Lower leg skin (tissue), 4 donors: ENCODE results near the gene ABHD4. TPM values are rescaled to one million over a fixed set of nuclear protein-coding genes. Genes with fewer than 3 reads are reported as not detected.
A peak's percentile ranks its signal among the peaks of the same experiment; 100 is the strongest.

Experiments
- DNase-seq, 2 donors: peaks; one replicate each; pipeline ENCODE4 v3.0.0-alpha.2; 2019; ENCODE audit warnings: low spot score in 2 of 2
- H3K4me3 ChIP-seq: fragments of 200-600 bp; sonication (generic); 2 replicates; pipeline ENCODE4 v1.5.1; 2017; ENCODE audit warnings: mild to moderate bottlenecking, low read depth; ENCODE audit not compliant: poor library complexity, severe bottlenecking
- POLR2A ChIP-seq, 2 donors: fragments of 450-650 bp; IDR thresholded peaks; one replicate each; pipeline ENCODE4 v1.6.1; 2016 to 2017; ENCODE audit warnings: antibody characterized with exemption in 2 of 2, mild to moderate bottlenecking in 1 of 2, moderate library complexity in 1 of 2
- WGBS, 2 donors: methylation state at CpG; one replicate each; pipeline ENCODE4 v1.1.5; 2018; 5-methylcytosine and 5-hydroxymethylcytosine counted together
- intact Hi-C: fragments of 100-400 bp; cut with DNase I; formaldehyde crosslinking; loops from one replicate; pipeline ENCODE4 v1.15.0; 2023; ENCODE audit warnings: low total_unique reads
- total RNA-seq, 4 donors: library from RNA; depleted of rRNA; stranded (reverse); fragments of >200 nt; gene quantifications; one replicate each; pipeline ENCODE4 v1.1.0, GENCODE V29; 2016
- TF ChIP-seq, protein P1 (sequence below), 3 donors: fragments of 450-650 bp; IDR thresholded peaks; one replicate each; pipeline ENCODE4 v1.5.1; 2016; ENCODE audit warnings: antibody characterized with exemption in 3 of 3, mild to moderate bottlenecking in 3 of 3, moderate library complexity in 2 of 3

Gene ABHD4
- total RNA-seq, 4 donors from 2014 or later, result 20.5 to 29.3 (median 28.5) TPM

DNA sequence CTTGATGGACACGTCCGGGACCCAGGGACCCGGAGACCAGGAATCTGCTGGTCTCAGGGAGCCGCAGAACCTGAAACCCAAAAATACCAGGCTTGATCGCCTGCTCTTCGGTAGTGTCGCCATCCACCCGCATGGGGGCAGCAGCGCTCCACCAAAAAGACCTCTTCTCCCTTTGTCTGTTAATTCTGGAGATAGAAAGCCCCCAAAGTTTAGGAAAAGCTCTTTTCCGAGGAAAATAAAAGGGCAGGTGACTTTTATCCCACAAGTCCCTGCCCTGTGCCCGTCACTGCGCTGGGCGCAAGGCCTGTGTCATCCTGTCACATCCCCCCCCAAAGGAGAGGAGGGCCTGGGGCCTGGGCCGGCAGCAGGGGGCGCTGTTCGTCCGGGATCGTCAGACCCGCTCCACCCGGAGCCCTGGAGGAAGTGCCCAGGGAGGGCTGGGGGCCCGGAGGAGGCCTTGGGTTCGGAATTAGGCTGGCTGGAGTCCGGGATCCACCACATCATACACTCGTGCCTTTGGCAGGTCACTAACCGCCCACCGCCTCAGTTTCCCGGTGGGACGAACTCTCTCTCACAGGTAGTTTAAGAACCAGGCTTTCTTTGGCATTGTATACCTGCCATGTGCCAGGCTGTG, 41.0 kb upstream of the ABHD4 start:
- DNase-seq, result peak; percentile 67 to 96
- H3K4me3 ChIP-seq, result no peak overlapping the region
- intact Hi-C loops, result loop anchor here (10.0 kb wide), 2 partner anchors 172 to 298 kb away; no protein-coding TSS in a partner anchor
- WGBS, 2 donors, result 5% methylated on average over 22 to 28 of the region's 28 CpGs
- no peak for TF ChIP-seq POLR2A (IDR thresholded peaks at IDR 0.05)
- TF ChIP-seq, protein P1, sequence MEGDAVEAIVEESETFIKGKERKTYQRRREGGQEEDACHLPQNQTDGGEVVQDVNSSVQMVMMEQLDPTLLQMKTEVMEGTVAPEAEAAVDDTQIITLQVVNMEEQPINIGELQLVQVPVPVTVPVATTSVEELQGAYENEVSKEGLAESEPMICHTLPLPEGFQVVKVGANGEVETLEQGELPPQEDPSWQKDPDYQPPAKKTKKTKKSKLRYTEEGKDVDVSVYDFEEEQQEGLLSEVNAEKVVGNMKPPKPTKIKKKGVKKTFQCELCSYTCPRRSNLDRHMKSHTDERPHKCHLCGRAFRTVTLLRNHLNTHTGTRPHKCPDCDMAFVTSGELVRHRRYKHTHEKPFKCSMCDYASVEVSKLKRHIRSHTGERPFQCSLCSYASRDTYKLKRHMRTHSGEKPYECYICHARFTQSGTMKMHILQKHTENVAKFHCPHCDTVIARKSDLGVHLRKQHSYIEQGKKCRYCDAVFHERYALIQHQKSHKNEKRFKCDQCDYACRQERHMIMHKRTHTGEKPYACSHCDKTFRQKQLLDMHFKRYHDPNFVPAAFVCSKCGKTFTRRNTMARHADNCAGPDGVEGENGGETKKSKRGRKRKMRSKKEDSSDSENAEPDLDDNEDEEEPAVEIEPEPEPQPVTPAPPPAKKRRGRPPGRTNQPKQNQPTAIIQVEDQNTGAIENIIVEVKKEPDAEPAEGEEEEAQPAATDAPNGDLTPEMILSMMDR (IDR thresholded peaks at IDR 0.05), result peak in 2 of 3 donors; percentile 77 to 99

DNA sequence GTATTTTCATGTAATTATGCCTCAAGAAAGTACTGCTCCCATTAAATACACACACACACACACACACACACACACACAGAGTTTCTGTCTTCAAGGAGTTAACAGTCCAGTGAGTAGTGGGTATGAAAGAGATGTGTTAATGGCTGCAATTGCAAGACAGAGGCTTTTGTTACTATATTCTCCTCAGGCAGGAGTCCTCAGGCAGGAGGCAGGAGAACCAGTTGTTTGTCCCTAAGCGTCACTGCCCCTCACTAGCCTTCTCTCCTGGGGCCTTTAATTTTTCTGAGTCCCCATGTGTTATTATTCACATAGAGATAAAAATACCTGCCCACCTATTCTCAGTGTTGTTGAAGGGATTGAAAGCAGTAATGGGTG, 40.3 kb upstream of the ABHD4 start:
- 81 to 100% methylated on average over 1 of the region's 1 CpG for WGBS, 2 donors
- no peak for DNase-seq
- intact Hi-C loops, result loop anchor here (10.0 kb wide), 2 partner anchors 173 to 297 kb away; no protein-coding TSS in a partner anchor
- no peak overlapping the region for H3K4me3 ChIP-seq
- no peak for TF ChIP-seq POLR2A (IDR thresholded peaks at IDR 0.05)
- TF ChIP-seq, protein P1 (IDR thresholded peaks at IDR 0.05), result no peak

DNA sequence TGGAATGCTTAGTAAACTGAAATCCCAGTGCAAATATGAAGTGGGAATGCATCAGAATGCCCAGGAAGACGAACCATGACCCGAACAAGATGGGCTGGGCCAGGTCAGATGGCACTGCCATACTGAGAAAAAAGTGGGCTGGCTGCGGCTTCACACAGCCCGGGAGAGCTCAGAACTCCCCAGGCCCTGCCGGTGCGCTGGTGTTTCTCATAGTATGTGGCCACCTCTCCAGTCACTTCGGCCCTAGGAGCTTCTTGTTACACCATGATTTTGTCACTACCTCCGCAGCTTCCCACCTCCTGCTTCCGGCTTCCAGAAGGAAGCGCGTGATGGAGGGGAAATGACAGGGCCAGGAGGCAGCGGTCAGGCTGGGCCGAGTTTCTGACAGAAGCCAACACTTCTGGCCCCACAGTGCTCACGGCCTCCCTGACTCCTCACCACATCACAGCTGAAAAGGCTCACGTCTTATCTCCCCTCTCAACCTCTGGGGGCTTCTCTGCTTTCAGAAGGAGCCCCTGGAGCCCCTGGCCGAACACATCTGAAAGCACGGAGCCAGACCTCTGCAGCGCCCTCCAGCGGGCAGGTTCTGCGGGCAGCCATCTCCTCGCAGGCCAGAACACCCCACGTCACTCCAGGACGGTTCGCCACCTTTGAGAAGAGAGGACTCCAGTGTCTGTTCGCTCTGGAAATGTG, 39.7 kb upstream of the ABHD4 start:
- H3K4me3 ChIP-seq, result no peak overlapping the region
- intact Hi-C loops, result loop anchor here (10.0 kb wide), 2 partner anchors 174 to 296 kb away; no protein-coding TSS in a partner anchor
- no peak for TF ChIP-seq POLR2A (IDR thresholded peaks at IDR 0.05)
- TF ChIP-seq, protein P1 (IDR thresholded peaks at IDR 0.05), result no peak
- WGBS, 2 donors, result 82 to 85% methylated on average over 25 of the region's 25 CpGs
- DNase-seq, result no peak

DNA sequence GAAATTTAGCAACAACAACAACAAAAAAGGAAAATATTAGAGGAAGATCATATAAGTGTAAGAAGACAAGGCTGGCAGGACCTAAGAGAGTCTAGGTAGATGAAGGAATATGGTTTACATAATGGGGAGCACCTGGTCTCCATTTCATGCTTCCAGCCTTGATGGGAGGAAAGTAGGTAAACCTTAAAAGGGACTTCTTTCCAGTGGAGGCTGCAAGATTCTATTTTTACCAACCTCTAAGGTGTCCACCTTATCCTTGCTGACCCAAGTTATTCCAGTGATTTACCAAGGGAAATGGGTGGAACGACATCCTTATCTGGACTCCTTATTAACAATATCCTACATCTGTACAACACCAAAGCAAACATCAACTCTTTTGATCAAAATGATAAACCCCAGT, 39.1 kb upstream of the ABHD4 start:
- intact Hi-C loops, result loop anchor here (10.0 kb wide), 2 partner anchors 174 to 296 kb away; no protein-coding TSS in a partner anchor
- 79 to 80% methylated on average over 1 of the region's 1 CpG for WGBS, 2 donors
- no peak for DNase-seq
- no peak overlapping the region for H3K4me3 ChIP-seq
- TF ChIP-seq, protein P1 (IDR thresholded peaks at IDR 0.05), result no peak
- no peak for TF ChIP-seq POLR2A (IDR thresholded peaks at IDR 0.05)

DNA sequence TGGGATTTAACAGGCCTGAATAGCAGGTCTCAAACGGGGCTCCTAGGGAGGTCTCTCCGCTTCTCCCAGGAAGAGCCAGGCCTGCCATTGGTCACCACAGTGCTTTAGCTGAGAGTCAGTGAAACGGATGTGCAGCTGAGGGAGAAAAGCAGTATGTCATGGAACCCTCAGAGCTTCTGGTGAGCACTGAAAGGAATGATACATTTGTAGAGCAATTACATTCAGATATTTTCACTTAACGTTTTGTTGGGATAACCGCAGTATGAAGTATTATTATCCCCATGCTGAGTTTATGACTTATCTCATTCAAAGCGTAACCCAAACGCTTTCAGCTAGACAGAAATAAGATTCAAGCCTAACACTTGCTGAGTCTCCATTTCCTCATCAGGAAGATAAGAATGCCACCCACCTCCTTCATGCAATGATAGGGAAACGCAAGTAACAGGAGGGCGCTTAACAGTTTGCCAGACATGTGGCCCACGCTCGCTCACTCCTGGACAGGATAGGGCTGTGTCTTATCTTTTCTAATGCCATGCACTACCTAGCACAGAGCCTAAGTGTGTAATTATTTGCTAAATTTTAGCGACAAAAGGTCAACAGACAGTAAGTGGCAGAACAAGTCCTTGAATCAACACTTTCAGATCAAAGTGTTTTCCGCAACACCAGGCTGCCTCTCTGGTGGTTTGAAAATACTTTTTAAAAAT, 37.3 kb upstream of the ABHD4 start:
- 75 to 76% methylated on average over 13 of the region's 13 CpGs for WGBS, 2 donors
- H3K4me3 ChIP-seq, result no peak overlapping the region
- intact Hi-C loops, result loop anchor here (10.0 kb wide), 1 partner anchor 254 kb away; the partner anchor contains the start of gene SLC7A7
- TF ChIP-seq, protein P1 (IDR thresholded peaks at IDR 0.05), result no peak
- no peak for TF ChIP-seq POLR2A (IDR thresholded peaks at IDR 0.05)
- no peak for DNase-seq
